HCT116 (cell line): ENCODE measurements around the gene COBLL1.

ENCODE experiments used
- CEBPB ChIP-seq: IDR thresholded peaks from 2 replicates; pipeline ENCODE4 v1.6.1; 2012; ENCODE audit warnings: low read depth
- CTCF ChIP-seq, 3 experiments: fragments of 200-600 bp in 1 of 3; sonication (generic) in 1 of 3; IDR thresholded peaks in 2 of 3; conservative IDR thresholded peaks in 1 of 3; 2 replicates each; pipeline ENCODE4 v1.5.1; 2012 to 2017; ENCODE audit warnings: low read depth in 2 of 3, low read length in 2 of 3, antibody characterized with exemption in 1 of 3, borderline replicate concordance in 1 of 3, control low read depth in 1 of 3, mild to moderate bottlenecking in 1 of 3, mixed read lengths in 1 of 3, mixed run types in 1 of 3, moderate library complexity in 1 of 3; ENCODE audit not compliant: insufficient read depth in 1 of 3
- EZH2 ChIP-seq: fragments of 200-600 bp; sonication (generic); IDR thresholded peaks from 2 replicates; pipeline ENCODE4 v1.6.1; 2017; ENCODE audit warnings: antibody characterized with exemption, mixed run types
- POLR2A ChIP-seq: IDR thresholded peaks from 2 replicates; pipeline ENCODE4 v1.7.0; 2011; ENCODE audit warnings: borderline replicate concordance; ENCODE audit not compliant: insufficient read depth, insufficient read length; ENCODE audit errors: extremely low read depth
- POLR2AphosphoS5 ChIP-seq: IDR thresholded peaks from 2 replicates; pipeline ENCODE4 v1.6.1; 2011; ENCODE audit warnings: mild to moderate bottlenecking, low read depth, low read length, moderate library complexity
- RAD21 ChIP-seq: IDR thresholded peaks from 2 replicates; pipeline ENCODE4 v1.6.1; 2012; ENCODE audit warnings: low read depth, mild to moderate bottlenecking
- TF ChIP-seq, protein P1 (sequence below): IDR thresholded peaks from 2 replicates; pipeline ENCODE4 v1.6.1; 2012

- TF ChIP-seq CTCF (IDR thresholded peaks at IDR 0.05 in 2 of 3, conservative IDR thresholded peaks at IDR 0.05 in 1 of 3; ENCODE audit: borderline replicate concordance in 1 of 3, insufficient read depth in 1 of 3, low read depth in 2 of 3, low read length in 2 of 3) = no peak
- no peak for TF ChIP-seq EZH2
- TF ChIP-seq POLR2AphosphoS5 = no peak
- no peak for TF ChIP-seq RAD21
- no peak for TF ChIP-seq POLR2A
- no peak for TF ChIP-seq CEBPB
- TF ChIP-seq, protein P1, sequence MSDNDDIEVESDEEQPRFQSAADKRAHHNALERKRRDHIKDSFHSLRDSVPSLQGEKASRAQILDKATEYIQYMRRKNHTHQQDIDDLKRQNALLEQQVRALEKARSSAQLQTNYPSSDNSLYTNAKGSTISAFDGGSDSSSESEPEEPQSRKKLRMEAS = no peak
These were observed 127.2 kb downstream of the COBLL1 start for GRCh38 chr2:164714471-164714870.
